ENCODE data around the gene SNX1. TPM values are rescaled to one million over a fixed set of nuclear protein-coding genes. Genes with fewer than 3 reads are reported as not detected.

Gene SNX1
- total RNA-seq, 3 donors from 2014 or later (not counting 1 experiment from before 2014, with no cell fraction given), result 110 to 141 (median 111) TPM

DNA sequence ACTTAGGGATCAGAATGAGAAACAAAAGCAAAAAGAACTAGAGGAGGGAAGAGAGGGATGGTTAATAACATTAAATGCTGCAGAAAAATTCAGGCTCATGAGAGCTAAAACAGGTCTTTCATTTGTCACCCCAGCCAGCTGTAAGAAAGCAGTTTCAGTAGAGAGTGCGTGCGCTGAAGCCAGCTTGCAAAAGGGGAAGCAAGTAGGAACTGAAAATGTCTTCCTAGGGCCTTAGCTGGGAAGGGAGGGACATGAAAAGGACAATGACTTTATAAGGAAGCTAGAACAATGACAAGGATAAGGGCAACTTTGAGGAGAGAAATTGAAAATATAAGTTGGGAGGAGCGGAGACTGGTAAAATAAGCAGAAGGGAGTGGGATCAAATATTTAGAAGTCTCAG is 5.3 kb upstream of the SNX1 start:
- Histone ChIP-seq H3K4me3 (ENCODE audit: low read length) (no peak overlapping the region), H3K36me3 (ENCODE audit: control insufficient read depth, insufficient read depth, low read length) (peaks cover 13% of the 10 kb centered on the region), H3K4me1 (ENCODE audit: control insufficient read depth, insufficient read depth, low read length) (peaks cover 37% of the 10 kb centered on the region), H3K9me3 (ENCODE audit: control insufficient read depth, insufficient read depth, low read length) (no peaks in the 10 kb centered on the region), H3K27me3 (ENCODE audit: control insufficient read depth, insufficient read depth, low read length) (no peaks in the 10 kb centered on the region), H3K27ac (ENCODE audit: low read length) (peak overlapping the region; percentile 77)
- H3K4me3 Mint-ChIP-seq, result peak overlapping the region; percentile 7
- no peaks in the 10 kb centered on the region for H3K36me3 Mint-ChIP-seq
- peaks cover 37 to 43% of the 10 kb centered on the region in 2 donors for H3K4me1 Mint-ChIP-seq
- no peak for DNase-seq
- H3K27ac Mint-ChIP-seq, result peak overlapping the region in 1 of 2 donors; percentile 3
- H3K9me3 Mint-ChIP-seq, result no peaks in the 10 kb centered on the region
- H3K27me3 Mint-ChIP-seq (ENCODE audit: low read depth in 2 of 2), result no peaks in the 10 kb centered on the region
- ATAC-seq, result no peak
- whole genome bisulfite sequencing (ENCODE audit: insufficient coverage), result 72% methylated on average over 3 of the region's 3 CpGs
- intact Hi-C loops (cut with micrococcal nuclease), result loop anchor here (5.0 to 10.0 kb wide), 2 partner anchors 593 to 896 kb away; no protein-coding TSS in a partner anchor
- TF ChIP-seq, protein P1, sequence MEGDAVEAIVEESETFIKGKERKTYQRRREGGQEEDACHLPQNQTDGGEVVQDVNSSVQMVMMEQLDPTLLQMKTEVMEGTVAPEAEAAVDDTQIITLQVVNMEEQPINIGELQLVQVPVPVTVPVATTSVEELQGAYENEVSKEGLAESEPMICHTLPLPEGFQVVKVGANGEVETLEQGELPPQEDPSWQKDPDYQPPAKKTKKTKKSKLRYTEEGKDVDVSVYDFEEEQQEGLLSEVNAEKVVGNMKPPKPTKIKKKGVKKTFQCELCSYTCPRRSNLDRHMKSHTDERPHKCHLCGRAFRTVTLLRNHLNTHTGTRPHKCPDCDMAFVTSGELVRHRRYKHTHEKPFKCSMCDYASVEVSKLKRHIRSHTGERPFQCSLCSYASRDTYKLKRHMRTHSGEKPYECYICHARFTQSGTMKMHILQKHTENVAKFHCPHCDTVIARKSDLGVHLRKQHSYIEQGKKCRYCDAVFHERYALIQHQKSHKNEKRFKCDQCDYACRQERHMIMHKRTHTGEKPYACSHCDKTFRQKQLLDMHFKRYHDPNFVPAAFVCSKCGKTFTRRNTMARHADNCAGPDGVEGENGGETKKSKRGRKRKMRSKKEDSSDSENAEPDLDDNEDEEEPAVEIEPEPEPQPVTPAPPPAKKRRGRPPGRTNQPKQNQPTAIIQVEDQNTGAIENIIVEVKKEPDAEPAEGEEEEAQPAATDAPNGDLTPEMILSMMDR (IDR thresholded peaks at IDR 0.05), result no peak

DNA sequence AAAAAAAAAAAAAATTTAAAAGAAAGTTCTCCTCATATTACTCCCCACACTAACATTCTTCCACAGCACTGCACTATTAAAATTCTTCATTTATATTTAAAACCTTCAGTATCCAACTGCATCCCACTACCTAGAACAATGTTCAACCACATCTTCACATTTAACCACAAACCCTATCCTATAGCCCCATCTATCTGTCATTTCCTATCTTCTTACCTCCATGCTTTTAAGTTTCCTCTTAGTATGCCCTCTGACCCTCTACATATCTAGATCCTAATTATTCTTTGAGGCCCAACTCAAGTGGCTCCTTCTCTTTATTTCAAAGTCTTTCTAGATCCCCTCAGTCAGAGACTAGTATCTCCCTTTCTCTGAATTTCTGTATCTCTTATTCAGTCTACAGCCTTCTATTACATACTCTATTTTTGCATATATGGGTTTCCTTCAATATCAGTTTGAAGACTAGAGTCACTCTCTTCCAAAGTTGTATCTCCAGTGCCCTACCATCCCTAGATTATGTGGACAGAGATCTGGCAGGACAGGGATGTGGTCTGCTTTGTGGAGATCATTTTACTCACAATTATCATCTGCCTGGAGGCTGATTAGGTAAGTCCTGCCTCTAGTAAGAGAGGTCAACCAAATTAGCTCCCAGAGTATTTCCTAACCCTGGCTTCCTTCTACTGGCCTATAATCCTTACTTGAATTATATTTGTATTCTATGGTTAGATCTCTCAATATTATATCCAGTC is 3.5 kb upstream of the SNX1 start:
- Histone ChIP-seq H3K9me3 (ENCODE audit: control insufficient read depth, insufficient read depth, low read length) (no peaks in the 10 kb centered on the region), H3K4me3 (ENCODE audit: low read length) (no peak overlapping the region), H3K27ac (ENCODE audit: low read length) (peak overlapping the region; percentile 8), H3K36me3 (ENCODE audit: control insufficient read depth, insufficient read depth, low read length) (peaks cover 13% of the 10 kb centered on the region), H3K4me1 (ENCODE audit: control insufficient read depth, insufficient read depth, low read length) (peaks cover 51% of the 10 kb centered on the region), H3K27me3 (ENCODE audit: control insufficient read depth, insufficient read depth, low read length) (no peaks in the 10 kb centered on the region)
- Mint-ChIP-seq H3K4me1 (peaks cover 53 to 59% of the 10 kb centered on the region in 2 donors), H3K27ac (peak overlapping the region; percentile 98 to 99), H3K36me3 (no peaks in the 10 kb centered on the region), H3K9me3 (no peaks in the 10 kb centered on the region), H3K27me3 (ENCODE audit: low read depth in 2 of 2) (no peaks in the 10 kb centered on the region), H3K4me3 (peak overlapping the region; percentile 100)
- peak in 1 of 2 donors; percentile 65 for DNase-seq
- intact Hi-C loops (cut with micrococcal nuclease), result loop anchor here (5.0 to 10.0 kb wide), 2 partner anchors 595 to 897 kb away; no protein-coding TSS in a partner anchor
- TF ChIP-seq, protein P1 (IDR thresholded peaks at IDR 0.05), result no peak
- ATAC-seq, result no peak

DNA sequence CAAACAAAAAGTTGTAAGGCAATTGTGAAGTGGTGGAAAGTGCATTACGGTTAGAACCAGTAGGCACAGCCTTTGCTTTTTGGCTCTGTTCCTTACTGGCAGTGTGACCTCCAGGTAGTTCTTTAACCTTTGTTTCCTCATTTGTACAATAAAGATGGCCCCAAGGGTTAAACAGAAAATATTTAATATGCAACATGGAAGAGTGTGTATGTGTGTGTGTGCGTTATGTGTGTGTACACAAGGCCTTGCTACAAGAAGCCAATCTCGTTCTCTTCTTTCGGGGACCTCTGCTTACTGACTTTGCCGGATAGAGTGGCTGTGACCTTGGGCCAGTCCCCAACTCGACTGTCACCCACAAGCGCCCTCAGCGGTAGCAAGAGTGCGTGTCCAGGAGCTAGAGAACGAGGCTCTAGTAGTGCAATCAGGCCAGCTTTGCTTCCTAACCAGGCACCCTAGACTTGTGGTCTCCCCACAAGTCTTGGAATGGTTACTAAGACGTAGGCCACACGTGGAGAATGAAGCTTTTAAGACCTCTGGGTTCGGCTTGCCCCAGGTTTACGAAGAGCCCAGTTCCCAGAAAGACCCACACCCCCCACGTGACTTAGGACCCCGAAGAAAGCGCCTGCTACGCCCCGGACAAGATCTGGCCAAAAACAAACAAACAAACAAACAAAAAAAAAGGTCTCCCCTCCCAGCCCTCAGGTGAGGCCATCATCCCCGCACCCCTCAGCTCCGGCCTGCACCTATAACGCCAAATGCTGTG is 2.7 kb upstream of the SNX1 start:
- DNase-seq, result peak; percentile 36 to 60
- ATAC-seq, result no peak
- no peaks in the 10 kb centered on the region for H3K36me3 Mint-ChIP-seq
- intact Hi-C loops (cut with micrococcal nuclease), result loop anchor here (1.0 to 10.0 kb wide), 3 partner anchors 70 to 898 kb away; partner anchors contain the start of gene PPIB
- Histone ChIP-seq H3K9me3 (ENCODE audit: control insufficient read depth, insufficient read depth, low read length) (no peaks in the 10 kb centered on the region), H3K4me1 (ENCODE audit: control insufficient read depth, insufficient read depth, low read length) (peaks cover 52% of the 10 kb centered on the region), H3K36me3 (ENCODE audit: control insufficient read depth, insufficient read depth, low read length) (peaks cover 9% of the 10 kb centered on the region), H3K4me3 (ENCODE audit: low read length) (peak overlapping the region; percentile 74), H3K27me3 (ENCODE audit: control insufficient read depth, insufficient read depth, low read length) (no peaks in the 10 kb centered on the region), H3K27ac (ENCODE audit: low read length) (peak overlapping the region; percentile 93)
- H3K27ac Mint-ChIP-seq, result peak overlapping the region; percentile 98 to 99
- H3K4me3 Mint-ChIP-seq, result peak overlapping the region; percentile 100
- 7% methylated on average over 22 of the region's 22 CpGs for WGBS (ENCODE audit: insufficient coverage)
- H3K9me3 Mint-ChIP-seq, result no peaks in the 10 kb centered on the region
- TF ChIP-seq, protein P1 (IDR thresholded peaks at IDR 0.05), result no peak
- H3K27me3 Mint-ChIP-seq (ENCODE audit: low read depth in 2 of 2), result no peaks in the 10 kb centered on the region
- H3K4me1 Mint-ChIP-seq, result peaks cover 61 to 67% of the 10 kb centered on the region in 2 donors

Data from natural killer cell (primary cell).